Stomach (tissue), 9 donors: ENCODE data around the gene SRMS. TPM values are rescaled to one million over a fixed set of nuclear protein-coding genes. Genes with fewer than 3 reads are reported as not detected.
A peak's percentile ranks its signal among the peaks of the same experiment; 100 is the strongest.

Experiments
- DNase-seq, 2 donors: peaks; one replicate each; pipeline versions ENCODE4 v3.0.0 to v3.0.0-alpha.2; 2013 to 2019
- H3K27ac ChIP-seq, 5 donors: fragments of 200-600 bp in 4 of 5; sonication (generic) in 4 of 5; one replicate each; pipeline ENCODE4 v1.5.1; 2013 to 2019; ENCODE audit warnings: mild to moderate bottlenecking in 1 of 5, moderate library complexity in 1 of 5
- H3K27me3 ChIP-seq, 3 donors: fragments of 200-600 bp; sonication (generic); one replicate each; pipeline ENCODE4 v1.5.1; 2017 to 2019; ENCODE audit warnings: mixed run types in 1 of 3
- H3K36me3 ChIP-seq, 4 donors: fragments of 200-600 bp; sonication (generic); 1 replicate in 3 of 4; 2 replicates in 1 of 4; pipeline ENCODE4 v1.5.1; 2016 to 2019
- H3K4me1 ChIP-seq, 4 donors: fragments of 200-600 bp; sonication (generic); one replicate each; pipeline ENCODE4 v1.5.1; 2016 to 2019
- H3K4me3 ChIP-seq, 4 donors: fragments of 200-600 bp; sonication (generic) in 3 of 4; one replicate each; pipeline ENCODE4 v1.5.1; 2016 to 2019; ENCODE audit warnings: mild to moderate bottlenecking in 1 of 4
- H3K9me3 ChIP-seq, 4 donors: fragments of 200-600 bp; sonication (generic); one replicate each; pipeline ENCODE4 v1.5.1; 2016 to 2019
- CTCF ChIP-seq, 7 experiments: fragments of 450-650 bp in 4 of 7; fragments of 200-600 bp in 3 of 7; sonication (generic) in 3 of 7; IDR thresholded peaks; one replicate each; pipeline ENCODE4 v1.5.1; 2016 to 2019; ENCODE audit warnings: antibody characterized with exemption in 7 of 7, control low read depth in 2 of 7, mild to moderate bottlenecking in 1 of 7
- EP300 ChIP-seq: sonication (generic); formaldehyde crosslinking; IDR thresholded peaks from one replicate; pipeline ENCODE4 v1.6.1; 2017; ENCODE audit warnings: antibody characterized with exemption
- POLR2A ChIP-seq, 4 donors: fragments of 450-650 bp; IDR thresholded peaks; one replicate each; pipeline ENCODE4 v1.6.1; 2016; ENCODE audit warnings: antibody characterized with exemption in 4 of 4, control low read depth in 2 of 4, mild to moderate bottlenecking in 1 of 4, moderate library complexity in 1 of 4
- POLR2AphosphoS5 ChIP-seq, 3 donors: sonication (generic); formaldehyde crosslinking; IDR thresholded peaks; one replicate each; pipeline ENCODE4 v1.6.1; 2016; ENCODE audit warnings: antibody characterized with exemption in 3 of 3
- WGBS, 5 donors: extraction: QIAGEN DNeasy Blood & Tissue Kit in 3 of 5; methylation state at CpG; one replicate each; pipeline versions ENCODE4 v1.1.5 to v1.1.7; 2013 to 2018; 5-methylcytosine and 5-hydroxymethylcytosine counted together
- intact Hi-C: fragments of 100-400 bp; cut with DNase I; formaldehyde crosslinking; loops from one replicate; pipeline ENCODE4 v1.15.1; 2023; ENCODE audit warnings: low total_unique reads
- polyA plus RNA-seq, 3 donors: library from polyadenylated mRNA; stranded (reverse); fragments of 200-250 nt; gene quantifications; one replicate each; pipeline ENCODE4 v1.2.3, GENCODE V29; 2013
- total RNA-seq, 5 donors: library from RNA; depleted of rRNA; stranded (reverse); fragments of >200 nt; gene quantifications; one replicate each; pipeline versions ENCODE4 v1.1.0 to v1.2.3, GENCODE V29; 2014 to 2016
- donor health status: healthy with polysubstance abuse.
- donor health status: Bipolar disorder and iron deficiency.
- donor health status: healthy.

Gene SRMS
- total and polyA plus RNA-seq, 8 donors = 0.87 to 3.5 (median 2.1) TPM; not detected in 5

- Histone ChIP-seq H3K27me3 (peaks cover 11 to 89% (median 64%) of the 10 kb centered on the region in 3 donors), H3K36me3 (no peaks in the 10 kb centered on the region), H3K4me1 (peaks cover 26 to 43% (median 41%) of the 10 kb centered on the region in 4 donors), H3K4me3 (peak overlapping the region; percentile 44 to 56 (median 48)), H3K9me3 (no peaks in the 10 kb centered on the region), H3K27ac (peak overlapping the region in 1 of 5 donors; percentile 24)
- intact Hi-C loops = no loop called here
- WGBS, 5 donors = 3 to 9% (median 5%) methylated on average over 18 to 58 of the region's 60 CpGs
- TF ChIP-seq POLR2AphosphoS5 (IDR thresholded peaks at IDR 0.05) (no peak), CTCF (IDR thresholded peaks at IDR 0.05) (no peak), EP300 (no peak), POLR2A (IDR thresholded peaks at IDR 0.05) (no peak)
- DNase-seq = peak; percentile 61 to 67
These were observed 49.3 kb downstream of the SRMS start for GRCh38 chr20:63497946-63498935.

- H3K27ac ChIP-seq = no peak overlapping the region
- WGBS, 5 donors = 52 to 65% (median 64%) methylated on average over 15 to 20 of the region's 20 CpGs
- DNase-seq = no peak
These were observed 50.2 kb downstream of the SRMS start for GRCh38 chr20:63497138-63497945.

GRCh38 chr20:63496596-63497120, 50.9 kb downstream of the SRMS start:
- Histone ChIP-seq H3K36me3 (no peaks in the 10 kb centered on the region), H3K27me3 (peaks cover 11 to 74% (median 51%) of the 10 kb centered on the region in 3 donors), H3K4me1 (peaks cover 26 to 39% (median 37%) of the 10 kb centered on the region in 4 donors), H3K27ac (peak overlapping the region in 1 of 5 donors; percentile 0), H3K4me3 (peak overlapping the region; percentile 32 to 43 (median 40)), H3K9me3 (no peaks in the 10 kb centered on the region)
- intact Hi-C loops = no loop called here
- WGBS, 5 donors = 53 to 66% (median 61%) methylated on average over 8 to 16 of the region's 16 CpGs
- DNase-seq = no peak
- TF ChIP-seq POLR2A (IDR thresholded peaks at IDR 0.05) (no peak), EP300 (no peak), CTCF (IDR thresholded peaks at IDR 0.05) (no peak), POLR2AphosphoS5 (IDR thresholded peaks at IDR 0.05) (no peak)

More at GRCh38 chr20:63497138-63497945, 50.2 kb downstream of the SRMS start:
- H3K4me1 ChIP-seq = peaks cover 26 to 43% (median 41%) of the 10 kb centered on the region in 4 donors
- H3K4me3 ChIP-seq = peak overlapping the region in 2 of 4 donors; percentile 50 to 56
- no peaks in the 10 kb centered on the region for H3K9me3 ChIP-seq
- TF ChIP-seq EP300 (no peak), POLR2AphosphoS5 (IDR thresholded peaks at IDR 0.05) (no peak), CTCF (IDR thresholded peaks at IDR 0.05) (no peak), POLR2A (IDR thresholded peaks at IDR 0.05) (no peak)
- peaks cover 11 to 80% (median 57%) of the 10 kb centered on the region in 3 donors for H3K27me3 ChIP-seq
- H3K36me3 ChIP-seq = no peaks in the 10 kb centered on the region
- intact Hi-C loops = no loop called here
